HL-60 (cell line): Measurements from ENCODE around the gene KLHDC4.

ENCODE experiments used
- CTCF ChIP-seq: IDR thresholded peaks from one replicate; pipeline ENCODE4 v1.5.1; 2011; ENCODE audit warnings: low read length, control low read depth, inconsistent platforms; ENCODE audit not compliant: insufficient read depth
- GABPA ChIP-seq: IDR thresholded peaks from 2 replicates; pipeline ENCODE4 v1.6.1; 2012; ENCODE audit warnings: low read depth
- POLR2AphosphoS5 ChIP-seq: IDR thresholded peaks from 2 replicates; pipeline ENCODE4 v1.6.1; 2012; ENCODE audit warnings: low read depth

- TF ChIP-seq CTCF: no peak
- TF ChIP-seq GABPA: no peak
- no peak for TF ChIP-seq POLR2AphosphoS5
Measured at GRCh38 chr16:87736008-87736382, 29.8 kb downstream of the KLHDC4 start.
